Breast epithelium (tissue), 3 donors: ENCODE data around the gene SMYD1.

Experiments
- POLR2A ChIP-seq: fragments of 450-650 bp; IDR thresholded peaks from one replicate; pipeline ENCODE4 v1.6.1; 2016; ENCODE audit warnings: antibody characterized with exemption, mild to moderate bottlenecking, moderate library complexity
- POLR2AphosphoS5 ChIP-seq, 3 donors: sonication (generic); formaldehyde crosslinking; IDR thresholded peaks; one replicate each; pipeline ENCODE4 v1.6.1; 2017; ENCODE audit warnings: antibody characterized with exemption in 3 of 3
- TF ChIP-seq, protein P1 (sequence below), 3 donors: fragments of 450-650 bp; IDR thresholded peaks; one replicate each; pipeline ENCODE4 v1.5.1; 2016 to 2017; ENCODE audit warnings: antibody characterized with exemption in 3 of 3, mild to moderate bottlenecking in 3 of 3, moderate library complexity in 3 of 3

DNA sequence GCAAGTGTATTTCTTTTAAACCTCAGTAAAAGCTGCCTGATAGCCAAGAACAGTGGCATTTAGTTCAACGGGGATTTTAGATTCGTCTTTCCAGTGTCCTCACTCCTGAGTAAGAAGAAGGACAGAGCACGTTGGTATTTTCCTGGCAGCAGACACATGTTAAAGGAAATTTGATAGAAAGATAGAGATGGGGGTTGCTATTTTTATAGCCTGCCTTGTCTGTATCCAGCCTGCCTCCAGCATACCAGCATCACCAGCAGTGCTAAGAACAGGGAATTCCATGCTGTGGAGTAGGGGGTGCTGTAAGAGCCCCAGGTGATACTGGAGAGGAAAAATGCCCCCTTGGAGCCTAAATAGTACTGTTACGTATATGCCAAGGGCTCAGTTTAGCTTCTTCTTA is 1.1 kb upstream of the SMYD1 start:
- TF ChIP-seq, protein P1, sequence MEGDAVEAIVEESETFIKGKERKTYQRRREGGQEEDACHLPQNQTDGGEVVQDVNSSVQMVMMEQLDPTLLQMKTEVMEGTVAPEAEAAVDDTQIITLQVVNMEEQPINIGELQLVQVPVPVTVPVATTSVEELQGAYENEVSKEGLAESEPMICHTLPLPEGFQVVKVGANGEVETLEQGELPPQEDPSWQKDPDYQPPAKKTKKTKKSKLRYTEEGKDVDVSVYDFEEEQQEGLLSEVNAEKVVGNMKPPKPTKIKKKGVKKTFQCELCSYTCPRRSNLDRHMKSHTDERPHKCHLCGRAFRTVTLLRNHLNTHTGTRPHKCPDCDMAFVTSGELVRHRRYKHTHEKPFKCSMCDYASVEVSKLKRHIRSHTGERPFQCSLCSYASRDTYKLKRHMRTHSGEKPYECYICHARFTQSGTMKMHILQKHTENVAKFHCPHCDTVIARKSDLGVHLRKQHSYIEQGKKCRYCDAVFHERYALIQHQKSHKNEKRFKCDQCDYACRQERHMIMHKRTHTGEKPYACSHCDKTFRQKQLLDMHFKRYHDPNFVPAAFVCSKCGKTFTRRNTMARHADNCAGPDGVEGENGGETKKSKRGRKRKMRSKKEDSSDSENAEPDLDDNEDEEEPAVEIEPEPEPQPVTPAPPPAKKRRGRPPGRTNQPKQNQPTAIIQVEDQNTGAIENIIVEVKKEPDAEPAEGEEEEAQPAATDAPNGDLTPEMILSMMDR (IDR thresholded peaks at IDR 0.05): no peak
- TF ChIP-seq POLR2AphosphoS5 (IDR thresholded peaks at IDR 0.05): no peak
- no peak for TF ChIP-seq POLR2A
